ENCODE results near the gene AATK. TPM values are rescaled to one million over a fixed set of nuclear protein-coding genes. Genes with fewer than 3 reads are reported as not detected.

AATK gene
- total and polyA plus RNA-seq, 2 experiments from 2014 or later: 5.7 to 6.3 TPM

GRCh38 chr17:81109957-81110356 lies 56.1 kb downstream of the AATK start:
- no peak overlapping the region for H3K4me2 ChIP-seq
- H3K4me3 ChIP-seq: no peak overlapping the region
- no peaks in the 10 kb centered on the region for H3K79me2 ChIP-seq
- no peak overlapping the region for H2AFZ ChIP-seq
- no peaks in the 10 kb centered on the region for H3K9me2 ChIP-seq (replicated peaks; ENCODE audit: insufficient read depth)
- 97% methylated on average over 22 of the region's 22 CpGs for WGBS (ENCODE audit: low lambda C conversion rate, missing lambda C conversion rate)
- no peaks in the 10 kb centered on the region for H4K20me1 ChIP-seq (ENCODE audit: insufficient read depth, poor library complexity, severe bottlenecking)
- no peak for DNase-seq (ENCODE audit: low spot score)
- H3K27me3 ChIP-seq: no peaks in the 10 kb centered on the region
- TF ChIP-seq CTCF (IDR thresholded peaks at IDR 0.05; ENCODE audit: poor library complexity) (no peak), EZH2phosphoT487 (IDR thresholded peaks at IDR 0.05; ENCODE audit: low read depth, severe bottlenecking, unreplicated experiment) (no peak), EZH2 (IDR thresholded peaks at IDR 0.05; ENCODE audit: borderline replicate concordance) (no peak)
- H3K9me3 ChIP-seq (ENCODE audit: low read depth): no peaks in the 10 kb centered on the region
- H3K36me3 ChIP-seq (replicated peaks; ENCODE audit: insufficient read depth, low read depth): no peaks in the 10 kb centered on the region
- no peak overlapping the region for H3K27ac ChIP-seq
- H3K4me1 ChIP-seq (ENCODE audit: insufficient read depth): no peaks in the 10 kb centered on the region

DNA sequence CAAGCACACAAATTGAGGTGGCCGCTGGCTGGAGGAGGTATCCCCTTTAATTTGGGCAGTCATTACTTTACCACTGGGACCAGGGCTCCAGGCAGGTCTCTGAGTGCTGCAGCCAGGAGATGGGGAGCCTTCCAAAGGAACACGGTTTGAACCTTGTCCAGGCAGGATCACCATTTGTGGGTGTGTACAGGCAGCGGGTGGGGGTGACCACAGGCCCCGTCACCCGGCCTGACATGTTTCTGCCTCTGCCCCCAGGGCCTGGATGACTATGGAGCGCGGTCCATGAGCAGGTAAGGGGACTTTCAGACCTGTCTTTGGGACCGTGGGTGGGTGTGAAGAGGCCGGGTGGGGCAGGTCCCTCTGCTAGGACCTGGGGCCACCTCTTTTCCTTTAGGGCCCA lies 57.8 kb downstream of the AATK start:
- Histone ChIP-seq H3K27ac (no peak overlapping the region), H3K36me3 (replicated peaks; ENCODE audit: insufficient read depth, low read depth) (no peaks in the 10 kb centered on the region)
- WGBS (ENCODE audit: low lambda C conversion rate, missing lambda C conversion rate): 88% methylated on average over 9 of the region's 9 CpGs

DNA sequence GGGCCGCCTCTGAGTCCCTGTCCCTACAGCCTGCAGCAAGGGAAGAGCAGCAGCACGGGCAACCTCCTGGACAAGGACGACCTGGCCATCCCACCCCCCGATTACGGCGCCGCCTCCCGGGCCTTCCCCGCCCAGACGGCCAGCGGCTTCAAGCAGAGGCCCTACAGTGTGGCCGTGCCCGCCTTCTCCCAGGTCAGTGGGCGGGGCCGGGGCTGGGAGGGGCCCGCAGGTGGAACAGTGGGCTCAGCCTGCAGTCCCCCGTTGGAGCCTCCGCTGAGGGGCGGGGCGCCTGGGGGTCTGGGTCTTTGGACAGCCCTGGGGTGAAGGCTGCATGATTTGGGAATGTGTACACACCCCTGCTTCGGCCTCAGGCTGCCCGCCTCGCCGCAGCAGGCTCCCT lies 59.3 kb downstream of the AATK start:
- no peaks in the 10 kb centered on the region for H3K4me1 ChIP-seq (ENCODE audit: insufficient read depth)
- TF ChIP-seq EZH2 (IDR thresholded peaks at IDR 0.05; ENCODE audit: borderline replicate concordance) (no peak), CTCF (IDR thresholded peaks at IDR 0.05; ENCODE audit: poor library complexity) (no peak), EZH2phosphoT487 (IDR thresholded peaks at IDR 0.05; ENCODE audit: low read depth, severe bottlenecking, unreplicated experiment) (no peak)
- WGBS (ENCODE audit: low lambda C conversion rate, missing lambda C conversion rate): 94% methylated on average over 22 of the region's 24 CpGs

More for the DNA sequence above, 57.8 kb downstream of the AATK start:
- Histone ChIP-seq H4K20me1 (ENCODE audit: insufficient read depth, poor library complexity, severe bottlenecking) (no peaks in the 10 kb centered on the region), H2AFZ (no peak overlapping the region), H3K27me3 (no peaks in the 10 kb centered on the region), H3K4me1 (ENCODE audit: insufficient read depth) (no peaks in the 10 kb centered on the region), H3K4me3 (no peak overlapping the region), H3K4me2 (no peak overlapping the region), H3K9me2 (replicated peaks; ENCODE audit: insufficient read depth) (no peaks in the 10 kb centered on the region), H3K79me2 (no peaks in the 10 kb centered on the region), H3K9me3 (ENCODE audit: low read depth) (no peaks in the 10 kb centered on the region)
- no peak for TF ChIP-seq EZH2 (IDR thresholded peaks at IDR 0.05; ENCODE audit: borderline replicate concordance)
- TF ChIP-seq EZH2phosphoT487 (IDR thresholded peaks at IDR 0.05; ENCODE audit: low read depth, severe bottlenecking, unreplicated experiment): no peak
- no peak for TF ChIP-seq CTCF (IDR thresholded peaks at IDR 0.05; ENCODE audit: poor library complexity)
- no peak for DNase-seq (ENCODE audit: low spot score)

GRCh38 chr17:81103379-81103778 lies 62.6 kb downstream of the AATK start:
- no peak overlapping the region for H3K4me3 ChIP-seq
- H3K4me2 ChIP-seq: no peak overlapping the region
- no peak for DNase-seq (ENCODE audit: low spot score)
- peaks cover 2% of the 10 kb centered on the region for H3K4me1 ChIP-seq (ENCODE audit: insufficient read depth)
- no peaks in the 10 kb centered on the region for H3K27me3 ChIP-seq
- TF ChIP-seq CTCF (IDR thresholded peaks at IDR 0.05; ENCODE audit: poor library complexity) (no peak), EZH2 (IDR thresholded peaks at IDR 0.05; ENCODE audit: borderline replicate concordance) (no peak), EZH2phosphoT487 (IDR thresholded peaks at IDR 0.05; ENCODE audit: low read depth, severe bottlenecking, unreplicated experiment) (no peak)
- H3K79me2 ChIP-seq: no peaks in the 10 kb centered on the region
- no peak overlapping the region for H3K27ac ChIP-seq
- no peaks in the 10 kb centered on the region for H4K20me1 ChIP-seq (ENCODE audit: insufficient read depth, poor library complexity, severe bottlenecking)
- no peaks in the 10 kb centered on the region for H3K9me2 ChIP-seq (replicated peaks; ENCODE audit: insufficient read depth)
- 93% methylated on average over 18 of the region's 20 CpGs for WGBS (ENCODE audit: low lambda C conversion rate, missing lambda C conversion rate)
- no peak overlapping the region for H2AFZ ChIP-seq
- no peaks in the 10 kb centered on the region for H3K9me3 ChIP-seq (ENCODE audit: low read depth)
- no peaks in the 10 kb centered on the region for H3K36me3 ChIP-seq (replicated peaks; ENCODE audit: insufficient read depth, low read depth)

More for the DNA sequence above, 59.3 kb downstream of the AATK start:
- no peaks in the 10 kb centered on the region for H4K20me1 ChIP-seq (ENCODE audit: insufficient read depth, poor library complexity, severe bottlenecking)
- DNase-seq (ENCODE audit: low spot score): no peak
- no peaks in the 10 kb centered on the region for H3K9me2 ChIP-seq (replicated peaks; ENCODE audit: insufficient read depth)
- H3K36me3 ChIP-seq (replicated peaks; ENCODE audit: insufficient read depth, low read depth): no peaks in the 10 kb centered on the region
- H3K9me3 ChIP-seq (ENCODE audit: low read depth): no peaks in the 10 kb centered on the region
- H3K79me2 ChIP-seq: no peaks in the 10 kb centered on the region
- H3K4me3 ChIP-seq: no peak overlapping the region
- no peaks in the 10 kb centered on the region for H3K27me3 ChIP-seq
- H2AFZ ChIP-seq: no peak overlapping the region
- no peak overlapping the region for H3K27ac ChIP-seq
- H3K4me2 ChIP-seq: no peak overlapping the region

All from hepatocyte (in vitro differentiated cells).